IMR-90 (cell line): ENCODE results near the gene ZNF548. TPM values are rescaled to one million over a fixed set of nuclear protein-coding genes. Genes with fewer than 3 reads are reported as not detected.

Experiments
- ATAC-seq: fragments of 200-7000 bp; cut with Tn5 transposase; 2 replicates; pipeline ENCODE4 v1.9.1; 2020; ENCODE audit warnings: low read depth, mild to moderate bottlenecking, moderate library complexity
- BruUV-seq: library from RNA; stranded (reverse); fragments of 400-500 nt; replicated peaks from 2 replicates; lab custom pipeline; 2021; lab: Mats Ljungman, UMichigan
- CTCF ChIA-PET: fragments of 300-600 bp; formaldehyde crosslinking; extraction: SDS; loops from one replicate; lab custom pipeline; 2021; ENCODE audit warnings: antibody characterized with exemption; lab: Yijun Ruan, JAX
- POLR2A ChIA-PET: fragments of 300-600 bp; sonication (Branson Sonifier 250); formaldehyde crosslinking; loops from one replicate; lab custom pipeline; 2022; ENCODE audit warnings: antibody characterized with exemption; ENCODE audit not compliant: unreplicated experiment; lab: Charles Lee
- DNase-seq: peaks from one replicate; pipeline ENCODE4 v3.0.0; 2013
- H2AFZ ChIP-seq: replicated peaks from 2 replicates; pipeline ENCODE3; 2013; ENCODE audit warnings: low read length, mild to moderate bottlenecking; ENCODE audit not compliant: poor library complexity
- H2AK5ac ChIP-seq: 2 replicates; pipeline ENCODE4 v1.6.1; 2013; ENCODE audit warnings: low read depth, low read length, inconsistent platforms
- H2AK9ac ChIP-seq: replicated peaks from 2 replicates; pipeline ENCODE3; 2013; ENCODE audit warnings: mild to moderate bottlenecking, low read depth, low read length, moderate library complexity; ENCODE audit not compliant: poor library complexity
- H2BK120ac ChIP-seq: 2 replicates; pipeline ENCODE4 v1.6.1; 2013; ENCODE audit warnings: low read depth, low read length, inconsistent platforms
- H2BK15ac ChIP-seq: 3 replicates; pipeline ENCODE4 v1.6.1; 2013; ENCODE audit warnings: low read depth, low read length, inconsistent platforms
- H2BK20ac ChIP-seq: 2 replicates; pipeline ENCODE4 v1.6.1; 2013; ENCODE audit warnings: low read depth, mild to moderate bottlenecking, inconsistent platforms, low read length, moderate library complexity
- H2BK5ac ChIP-seq: 2 replicates; pipeline ENCODE4 v1.6.1; 2013; ENCODE audit warnings: mild to moderate bottlenecking, low read depth, low read length, inconsistent platforms; ENCODE audit not compliant: poor library complexity, severe bottlenecking
- H3K14ac ChIP-seq: replicated peaks from 2 replicates; pipeline ENCODE4 v1.6.1; 2013; ENCODE audit warnings: low read depth, low read length, inconsistent platforms
- H3K18ac ChIP-seq: 2 replicates; pipeline ENCODE4 v1.6.1; 2013; ENCODE audit warnings: low read depth, low read length, control low read depth
- H3K23ac ChIP-seq: 2 replicates; pipeline ENCODE4 v1.6.1; 2013; ENCODE audit warnings: low read depth, low read length, inconsistent platforms
- H3K27ac ChIP-seq: 2 replicates; pipeline ENCODE4 v1.5.1; 2013; ENCODE audit warnings: mild to moderate bottlenecking, control low read depth, low read length; ENCODE audit not compliant: insufficient read depth
- H3K27me3 ChIP-seq: 2 replicates; pipeline ENCODE4 v1.6.1; 2013; ENCODE audit warnings: low read length; ENCODE audit not compliant: control insufficient read depth, insufficient read depth
- H3K36me3 ChIP-seq: 2 replicates; pipeline ENCODE4 v1.6.1; 2013; ENCODE audit warnings: low read length, mixed read lengths; ENCODE audit not compliant: control insufficient read depth, insufficient read depth
- H3K4ac ChIP-seq: 2 replicates; pipeline ENCODE4 v1.6.1; 2013; ENCODE audit warnings: low read depth, low read length, inconsistent platforms
- H3K4me1 ChIP-seq: 2 replicates; pipeline ENCODE4 v1.6.1; 2013; ENCODE audit warnings: low read length, mixed read lengths; ENCODE audit not compliant: control insufficient read depth, insufficient read depth
- H3K4me2 ChIP-seq: 2 replicates; pipeline ENCODE4 v1.6.1; 2013; ENCODE audit warnings: low read depth, mild to moderate bottlenecking, control low read depth, low read length, moderate library complexity
- H3K4me3 ChIP-seq: 2 replicates; pipeline ENCODE4 v1.5.1; 2013; ENCODE audit warnings: low read depth, mild to moderate bottlenecking, control low read depth, low read length, moderate library complexity; ENCODE audit not compliant: insufficient read depth
- H3K56ac ChIP-seq: 2 replicates; pipeline ENCODE4 v1.6.1; 2013; ENCODE audit warnings: low read length, inconsistent platforms; ENCODE audit not compliant: insufficient read depth; ENCODE audit errors: extremely low read depth
- H3K79me1 ChIP-seq, 2 experiments: 2 replicates each; pipeline ENCODE4 v1.6.1; 2013; ENCODE audit warnings: low read length in 2 of 2, inconsistent platforms in 1 of 2, low read depth in 1 of 2
- H3K9ac ChIP-seq: 2 replicates; pipeline ENCODE4 v1.6.1; 2013; ENCODE audit warnings: low read depth, low read length, control low read depth
- H3K9me1 ChIP-seq: 2 replicates; pipeline ENCODE4 v1.6.1; 2013; ENCODE audit warnings: low read length, inconsistent platforms; ENCODE audit not compliant: insufficient read depth
- H3K9me3 ChIP-seq: 2 replicates; pipeline ENCODE4 v1.6.1; 2013; ENCODE audit warnings: low read length; ENCODE audit not compliant: control insufficient read depth, insufficient read depth
- H4K20me1 ChIP-seq: 2 replicates; pipeline ENCODE4 v1.6.1; 2013; ENCODE audit warnings: low read length, inconsistent platforms; ENCODE audit not compliant: insufficient read depth
- H4K5ac ChIP-seq: 2 replicates; pipeline ENCODE4 v1.6.1; 2013; ENCODE audit warnings: mild to moderate bottlenecking, low read depth, low read length, control low read depth
- H4K8ac ChIP-seq, 2 experiments: 2 replicates each; pipeline ENCODE4 v1.6.1; 2013; ENCODE audit warnings: low read depth in 2 of 2, low read length in 2 of 2, control low read depth in 1 of 2, inconsistent platforms in 1 of 2
- H4K91ac ChIP-seq: 2 replicates; pipeline ENCODE4 v1.6.1; 2013; ENCODE audit warnings: low read depth, low read length, inconsistent platforms; ENCODE audit not compliant: insufficient read depth
- BHLHE40 ChIP-seq: fragments of 150-350 bp; IDR thresholded peaks from 2 replicates; pipeline ENCODE4 v1.6.1; 2016; ENCODE audit warnings: mild to moderate bottlenecking, low read depth, low read length
- CEBPB ChIP-seq: IDR thresholded peaks from 2 replicates; pipeline ENCODE4 v1.6.1; 2012; ENCODE audit warnings: low read depth, low read length, improper control_type of control experiment
- CTCF ChIP-seq: conservative IDR thresholded peaks from 2 replicates; pipeline ENCODE4 v1.5.1; 2012; ENCODE audit warnings: mild to moderate bottlenecking, low read depth, low read length, improper control_type of control experiment
- ELK1 ChIP-seq: fragments of 150-350 bp; IDR thresholded peaks from 2 replicates; pipeline ENCODE4 v1.6.1; 2016; ENCODE audit warnings: low read depth, mild to moderate bottlenecking, low read length, moderate library complexity, borderline replicate concordance
- FOS ChIP-seq: fragments of 150-350 bp; IDR thresholded peaks from 2 replicates; pipeline ENCODE4 v1.6.1; 2016; ENCODE audit warnings: low read depth, low read length
- MAFK ChIP-seq: IDR thresholded peaks from 2 replicates; pipeline ENCODE4 v1.6.1; 2012; ENCODE audit warnings: low read depth, low read length, improper control_type of control experiment
- MAZ ChIP-seq: IDR thresholded peaks from 2 replicates; pipeline ENCODE4 v1.6.1; 2012; ENCODE audit warnings: low read depth, mild to moderate bottlenecking, low read length, improper control_type of control experiment, moderate library complexity, borderline replicate concordance
- NFE2L2 ChIP-seq: fragments of 150-350 bp; IDR thresholded peaks from 2 replicates; pipeline ENCODE4 v1.6.1; 2016; ENCODE audit warnings: low read depth, mild to moderate bottlenecking, low read length
- POLR2A ChIP-seq: IDR thresholded peaks from 2 replicates; pipeline ENCODE4 v1.6.1; 2012; ENCODE audit warnings: mild to moderate bottlenecking, low read depth, low read length
- RAD21 ChIP-seq: IDR thresholded peaks from 2 replicates; pipeline ENCODE4 v1.6.1; 2012; ENCODE audit warnings: low read length, improper control_type of control experiment
- RCOR1 ChIP-seq: IDR thresholded peaks from 2 replicates; pipeline ENCODE4 v1.6.1; 2012; ENCODE audit warnings: mild to moderate bottlenecking, low read length, improper control_type of control experiment; ENCODE audit not compliant: insufficient replicate concordance
- RFX5 ChIP-seq: IDR thresholded peaks from 2 replicates; pipeline ENCODE4 v1.8.0; 2012; ENCODE audit warnings: low read depth, mild to moderate bottlenecking, low read length, moderate library complexity
- SMC3 ChIP-seq: fragments of 150-350 bp; IDR thresholded peaks from 2 replicates; pipeline ENCODE4 v1.6.1; 2016; ENCODE audit warnings: low read depth, mild to moderate bottlenecking, antibody characterized with exemption, low read length, moderate library complexity
- WGBS, 2 experiments: methylation state at CpG; one replicate each; pipeline versions ENCODE4 v1.1.5 to v1.1.7; 2013; ENCODE audit warnings: missing lambda C conversion rate in 2 of 2; ENCODE audit not compliant: insufficient read length in 1 of 2; ENCODE audit errors: extremely low coverage in 2 of 2; 5-methylcytosine and 5-hydroxymethylcytosine counted together
- dilution Hi-C: fragments of 300-500 bp; cut with HindIII; formaldehyde crosslinking; loops from one replicate; pipeline ENCODE4 v1.14.3; 2018; ENCODE audit warnings: low sequenced_read_pairs; ENCODE audit not compliant: unreplicated experiment
- in situ Hi-C: fragments of 300-500 bp; cut with MboI; formaldehyde crosslinking; loops from 3 replicates; pipeline ENCODE4 v1.14.3; 2019; ENCODE audit warnings: low sequenced_read_pairs, inconsistent platforms, mixed read lengths
- intact Hi-C: fragments of 100-400 bp; cut with micrococcal nuclease; formaldehyde crosslinking; loops from 2 replicates; pipeline ENCODE4 v1.10.0; 2022
- polyA plus RNA-seq, 3 experiments: library from polyadenylated mRNA; depleted of rRNA; stranded (reverse); fragments of >200 nt; gene quantifications; 2 replicates each; pipeline ENCODE4 v1.2.3, GENCODE V29; 2012; ENCODE audit warnings: low replicate concordance in 1 of 3
- total RNA-seq: library from RNA; depleted of rRNA; stranded (reverse); fragments of >200 nt; gene quantifications from 2 replicates; pipeline ENCODE4 v1.2.3, GENCODE V29; 2012
- TF ChIP-seq, protein P1 (sequence below): fragments of 150-350 bp; IDR thresholded peaks from 2 replicates; pipeline ENCODE4 v1.6.1; 2017; ENCODE audit warnings: mild to moderate bottlenecking, antibody characterized with exemption, low read length, low read depth

Gene ZNF548
- total and polyA plus RNA-seq, 2 of the 4 experiments (the other 2 are of a cell fraction): 7.5 to 24.2 TPM

GRCh38 chr19:57362419-57362818, 27.2 kb upstream of the ZNF548 start:
- ChIA-PET CTCF (no interaction called here), POLR2A (interaction anchor here (0.6 to 1.0 kb wide), 3 partner anchors 12 to 393 kb away, joined by 3 to 11 read pairs (median 4); partner anchors contain the start of genes ZNF304 and ZNF548)
- H3K9me1 ChIP-seq: no peaks in the 10 kb centered on the region; the same call in 1 of the 2 replicates
- H3K79me1 ChIP-seq: peaks cover 17 to 34% of the 10 kb centered on the region in 2 experiments; a peak in 3 of 4 replicates
- peak overlapping the region; percentile 93 for H3K14ac ChIP-seq
- intact Hi-C loops (no loop called here), in situ Hi-C loops (no loop called here), dilution Hi-C loops (no loop called here)
- no peaks in the 10 kb centered on the region for H4K20me1 ChIP-seq
- H2AK5ac ChIP-seq: peak overlapping the region; percentile 65; the same call in 1 of the 2 replicates
- peak overlapping the region; percentile 73 for H3K9ac ChIP-seq
- H4K91ac ChIP-seq: peak overlapping the region; percentile 79
- TF ChIP-seq RCOR1: no peak
- no peak for TF ChIP-seq MAZ
- TF ChIP-seq POLR2A: no peak
- no peak for TF ChIP-seq MAFK
- TF ChIP-seq, protein P1, sequence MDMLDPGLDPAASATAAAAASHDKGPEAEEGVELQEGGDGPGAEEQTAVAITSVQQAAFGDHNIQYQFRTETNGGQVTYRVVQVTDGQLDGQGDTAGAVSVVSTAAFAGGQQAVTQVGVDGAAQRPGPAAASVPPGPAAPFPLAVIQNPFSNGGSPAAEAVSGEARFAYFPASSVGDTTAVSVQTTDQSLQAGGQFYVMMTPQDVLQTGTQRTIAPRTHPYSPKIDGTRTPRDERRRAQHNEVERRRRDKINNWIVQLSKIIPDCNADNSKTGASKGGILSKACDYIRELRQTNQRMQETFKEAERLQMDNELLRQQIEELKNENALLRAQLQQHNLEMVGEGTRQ: no peak
- TF ChIP-seq CTCF: no peak
- no peak for TF ChIP-seq FOS
- TF ChIP-seq CEBPB: no peak
- no peak for TF ChIP-seq RFX5
- no peak for TF ChIP-seq ELK1
- TF ChIP-seq BHLHE40: no peak
- TF ChIP-seq RAD21: no peak
- no peak for TF ChIP-seq NFE2L2
- no peak for TF ChIP-seq SMC3
- no peak overlapping the region for H2BK20ac ChIP-seq
- peak overlapping the region; percentile 73 for H2BK5ac ChIP-seq
- H3K4me1 ChIP-seq: no peaks in the 10 kb centered on the region
- H4K5ac ChIP-seq: peak overlapping the region; percentile 94
- no peak overlapping the region for H3K18ac ChIP-seq
- no peaks in the 10 kb centered on the region for H3K9me3 ChIP-seq
- peak overlapping the region; percentile 91 for H2AFZ ChIP-seq
- H3K4me2 ChIP-seq: peak overlapping the region; percentile 81
- DNase-seq (no peak), ATAC-seq (no peak)
- peak overlapping the region; percentile 76; the same call in 1 of the 2 replicates for H3K27ac ChIP-seq
- H3K4me3 ChIP-seq: peak overlapping the region; percentile 54; the same call in 1 of the 2 replicates
- peaks cover 15% of the 10 kb centered on the region for H3K36me3 ChIP-seq
- H2AK9ac ChIP-seq: no peak overlapping the region
- peak overlapping the region; percentile 92; the same call in 1 of the 2 replicates for H3K23ac ChIP-seq
- no CpG with 5 or more reads among the region's 2 CpGs for WGBS, 2 experiments
- H2BK15ac ChIP-seq: peak overlapping the region; percentile 77
- H4K8ac ChIP-seq: peak overlapping the region; percentile 97 to 99
- H3K27me3 ChIP-seq: no peaks in the 10 kb centered on the region
- H2BK120ac ChIP-seq: peak overlapping the region; percentile 46; the same call in 1 of the 2 replicates
- H3K56ac ChIP-seq: peak overlapping the region; percentile 59; the same call in 1 of the 2 replicates
- H3K4ac ChIP-seq: peak overlapping the region; percentile 81
- BruUV-seq: no TSS peak
